GM18505 (cell line): ENCODE results near the gene SLC1A3.

Experiments
- ATAC-seq: cut with Tn5 transposase; IDR thresholded peaks from one replicate; pipeline ENCODE4 v1.9.1; 2021; ENCODE audit not compliant: unreplicated experiment
- POLR2A ChIP-seq: IDR thresholded peaks from 4 replicates; pipeline ENCODE4 v1.6.1; 2011; ENCODE audit warnings: borderline replicate concordance; ENCODE audit not compliant: insufficient read depth, insufficient read length; ENCODE audit errors: extremely low read depth

The SLC1A3 gene

DNA sequence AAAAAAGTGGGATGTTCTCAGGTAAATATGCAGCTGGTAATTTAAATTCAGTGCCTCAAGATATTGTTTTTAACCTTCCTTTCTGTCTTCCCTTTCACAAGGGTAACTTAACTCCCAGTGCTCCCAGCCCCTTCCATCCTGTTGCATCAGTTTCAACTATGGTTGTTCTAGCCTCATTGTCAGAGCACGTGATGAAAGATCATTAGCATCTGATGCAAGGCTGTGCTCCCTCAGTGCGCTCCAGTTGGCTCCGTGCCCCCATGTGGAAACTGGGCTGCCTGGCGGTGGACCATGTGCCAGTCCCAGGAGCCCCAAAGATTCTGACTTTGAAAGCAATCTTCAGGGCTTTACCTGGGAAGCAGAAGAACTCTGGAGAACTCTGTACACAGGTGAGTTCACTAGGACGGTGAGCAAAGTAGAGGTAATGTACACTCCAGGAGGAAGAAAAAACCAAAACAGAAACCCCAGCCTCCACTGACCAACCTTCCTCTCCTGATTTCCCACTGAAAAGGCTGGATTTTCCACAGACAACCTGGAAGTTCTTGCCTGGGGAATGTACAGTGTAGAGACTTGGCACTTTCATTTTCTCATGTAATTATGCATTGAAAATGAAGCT lies 96.9 kb downstream of the SLC1A3 start:
- ATAC-seq, result no peak
- no peak for TF ChIP-seq POLR2A

DNA sequence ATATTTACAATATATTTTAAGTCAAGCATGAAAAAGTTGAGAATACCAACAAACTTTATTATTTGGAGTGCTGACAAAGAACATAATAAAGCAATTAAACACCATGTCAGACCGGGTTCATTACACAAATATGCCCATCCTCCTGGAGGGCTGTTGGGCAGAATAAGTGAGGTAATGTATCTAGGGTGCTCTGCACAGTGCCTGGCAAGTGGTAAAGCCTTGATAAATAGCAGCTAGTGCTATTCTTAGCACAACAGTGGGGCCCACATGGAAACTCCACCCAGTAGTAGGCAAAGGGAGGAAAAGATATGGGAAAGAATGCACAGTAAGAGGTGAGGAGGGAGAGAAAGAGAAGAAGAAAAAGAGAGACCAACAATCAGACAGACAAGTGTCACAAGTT lies 97.7 kb downstream of the SLC1A3 start:
- no peak for TF ChIP-seq POLR2A
- ATAC-seq, result no peak

DNA sequence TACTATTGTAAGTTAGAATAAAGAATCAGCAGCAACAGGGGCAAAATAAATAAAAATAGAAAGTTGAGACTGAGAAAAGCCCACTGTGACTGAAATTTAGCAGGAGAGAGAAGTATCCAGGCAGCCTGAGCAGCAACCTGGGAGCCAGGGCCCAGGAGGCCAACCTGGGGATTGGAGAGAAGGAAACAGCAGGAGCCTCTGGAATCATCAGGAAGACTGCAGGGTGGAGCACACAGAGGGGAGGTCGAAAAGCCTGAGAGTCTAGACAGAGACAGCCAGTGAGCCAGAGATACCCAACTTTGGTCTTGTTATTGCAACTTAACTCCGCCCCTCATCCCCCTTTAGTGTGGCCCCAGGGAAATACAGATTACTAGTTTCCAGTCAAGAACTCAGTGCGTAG lies 98.6 kb downstream of the SLC1A3 start:
- no peak for TF ChIP-seq POLR2A
- ATAC-seq, result no peak

DNA sequence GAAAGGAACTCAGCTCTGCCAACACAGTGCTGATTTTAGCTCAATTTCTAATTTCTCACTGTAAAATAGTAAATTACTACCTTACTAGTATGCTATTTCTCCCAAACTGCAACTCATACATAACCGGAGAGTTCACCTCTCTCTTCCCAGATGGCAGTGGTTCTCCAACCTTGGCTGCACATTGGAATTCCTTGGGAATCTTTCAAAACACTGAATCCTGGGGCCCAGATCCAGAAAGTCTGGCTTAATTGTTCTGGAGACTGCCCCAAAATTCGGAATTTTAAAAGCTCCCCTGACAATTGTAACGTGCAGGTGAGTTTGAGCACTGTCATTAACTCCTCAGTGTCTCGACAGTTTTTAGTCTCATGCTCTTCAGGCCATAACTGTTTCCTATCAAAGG lies 100.3 kb downstream of the SLC1A3 start:
- TF ChIP-seq POLR2A, result no peak
- no peak for ATAC-seq

DNA sequence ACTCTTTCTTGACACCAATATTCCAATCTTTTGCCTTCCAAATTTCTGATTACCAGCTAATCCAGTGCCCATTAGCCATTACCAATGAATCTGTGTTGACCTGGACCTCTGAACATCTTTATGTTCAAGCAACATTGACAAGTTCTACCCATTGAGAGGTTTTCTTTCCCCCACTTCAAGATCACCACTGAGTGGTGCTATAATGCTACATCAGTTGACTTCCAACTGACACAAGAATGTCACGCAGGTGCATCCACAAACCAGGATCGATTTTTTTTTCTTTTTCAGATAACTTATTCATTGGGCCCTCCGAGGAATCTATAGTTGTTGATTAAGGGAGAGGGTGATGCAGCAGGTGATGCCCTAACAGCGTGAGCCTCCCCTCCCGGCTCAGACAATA lies 102.6 kb downstream of the SLC1A3 start:
- TF ChIP-seq POLR2A, result no peak
- no peak for ATAC-seq

- no peak for TF ChIP-seq POLR2A
- ATAC-seq, result no peak
These were observed 103.6 kb downstream of the SLC1A3 start for GRCh38 chr5:36710039-36710438.

DNA sequence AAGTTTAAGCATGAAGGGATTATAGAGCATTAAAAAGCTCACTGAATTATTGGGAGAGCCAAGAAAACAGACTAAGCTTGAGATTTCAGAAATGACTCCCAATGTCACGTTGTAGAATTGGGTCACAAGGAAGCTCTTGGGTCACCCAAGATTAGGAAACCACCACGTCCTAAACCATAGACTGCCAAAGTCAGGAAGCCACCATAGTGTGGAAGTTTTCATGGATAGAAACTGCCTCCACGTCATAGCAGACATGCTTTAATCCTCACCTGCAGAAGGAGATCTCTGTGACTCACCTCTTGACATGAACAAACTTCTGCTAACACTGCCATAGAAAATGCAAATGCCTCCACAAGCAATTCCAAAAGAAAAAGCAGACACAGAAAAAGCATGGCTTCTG lies 106.3 kb downstream of the SLC1A3 start:
- no peak for ATAC-seq
- no peak for TF ChIP-seq POLR2A

GRCh38 chr5:36713541-36713940 lies 107.1 kb downstream of the SLC1A3 start:
- no peak for TF ChIP-seq POLR2A
- ATAC-seq, result no peak

- TF ChIP-seq POLR2A, result no peak
- no peak for ATAC-seq
These were observed 110.8 kb downstream of the SLC1A3 start for GRCh38 chr5:36717131-36717695.

GRCh38 chr5:36719282-36719681 lies 112.9 kb downstream of the SLC1A3 start:
- TF ChIP-seq POLR2A, result no peak
- ATAC-seq, result no peak

DNA sequence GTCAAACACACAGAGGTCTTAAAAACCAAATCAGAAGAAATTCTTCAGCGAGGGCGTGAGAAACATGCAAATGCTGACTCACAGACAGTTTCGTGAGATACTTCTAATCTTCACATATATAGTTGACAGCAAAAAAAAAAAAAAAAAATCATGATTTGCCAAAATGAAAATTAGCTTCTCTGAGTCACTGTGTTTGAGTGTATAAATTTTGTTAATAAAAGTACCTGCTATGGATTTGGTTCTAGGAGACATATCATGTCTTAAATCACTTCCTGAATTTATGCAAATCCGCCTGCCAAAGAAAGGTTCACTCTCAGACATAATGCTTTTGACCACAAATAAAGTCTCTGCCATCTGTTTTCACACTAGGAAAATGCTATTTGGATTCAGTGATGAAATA lies 114.3 kb downstream of the SLC1A3 start:
- TF ChIP-seq POLR2A, result no peak
- ATAC-seq, result no peak

- no peak for ATAC-seq
- TF ChIP-seq POLR2A, result no peak
These were observed 115.3 kb downstream of the SLC1A3 start for GRCh38 chr5:36721664-36722235.

DNA sequence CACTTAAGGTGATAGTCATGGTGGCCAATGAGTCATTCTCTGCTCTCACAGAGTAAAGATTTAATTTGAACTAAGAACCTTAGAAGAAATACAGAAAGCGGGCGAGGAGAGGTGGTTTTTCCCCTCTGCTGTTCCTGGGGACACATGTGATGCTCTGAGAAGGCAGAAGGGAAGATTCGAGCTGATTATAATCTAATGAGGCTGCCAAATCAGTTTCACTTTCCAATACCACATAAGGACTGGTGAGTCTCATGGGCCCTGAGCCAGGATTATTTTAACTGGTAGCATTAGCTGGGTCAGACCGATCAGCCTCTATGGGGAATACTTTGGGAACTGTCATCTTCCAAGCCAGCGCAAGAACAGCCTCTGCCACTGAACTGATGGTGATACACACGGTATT lies 116.5 kb downstream of the SLC1A3 start:
- ATAC-seq, result peak; percentile 21
- TF ChIP-seq POLR2A, result no peak

- ATAC-seq, result peak; percentile 45
- peak; percentile 54 for TF ChIP-seq POLR2A
These were observed 117.5 kb downstream of the SLC1A3 start for GRCh38 chr5:36723912-36724311.
